ENCODE results near the gene SCN9A. TPM values are rescaled to one million over a fixed set of nuclear protein-coding genes. Genes with fewer than 3 reads are reported as not detected.

SCN9A gene
- total RNA-seq, 1 experiment from 2014 or later, result 0.07 TPM

DNA sequence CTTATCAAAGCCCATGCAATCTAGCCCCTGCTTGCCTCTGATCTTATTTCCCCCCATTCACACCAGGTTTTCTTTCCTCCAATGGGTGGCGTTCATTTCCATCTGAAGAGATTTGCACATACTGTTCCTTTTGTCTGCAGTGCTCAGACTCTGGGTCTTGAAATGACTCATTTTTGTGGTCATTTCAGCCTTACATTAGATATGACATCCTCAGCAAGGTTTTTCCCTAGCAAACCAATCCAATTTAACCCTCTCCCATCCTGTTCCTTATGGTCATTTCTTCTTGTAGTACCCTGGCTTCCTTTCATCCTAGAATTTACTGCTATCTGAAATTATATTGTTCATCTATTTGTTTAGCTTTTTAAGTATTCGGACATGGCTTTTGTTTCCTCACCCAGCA, 205.4 kb downstream of the SCN9A start:
- BruUV-seq (replicated peaks), result no TSS peak
- Histone ChIP-seq H3K27me3 (ENCODE audit: insufficient read depth, low read length) (0 out of 2 replicates have a peak, but pooled peaks cover 7% of the 10 kb centered on the region), H3K79me2 (ENCODE audit: insufficient read depth, low read length) (no peaks in the 10 kb centered on the region), H3K4me3 (replicated peaks in 1 of 2; ENCODE audit: low read depth in 1 of 2, low read length in 2 of 2) (no peak overlapping the region), H2AFZ (ENCODE audit: low read depth, low read length, poor library complexity, severe bottlenecking) (no peak overlapping the region), H3K4me1 (ENCODE audit: control insufficient read depth in 1 of 2, insufficient read depth in 2 of 2, low read length in 2 of 2) (no peaks in the 10 kb centered on the region), H3K27ac (ENCODE audit: low read depth, low read length) (no peak overlapping the region), H3K4me2 (ENCODE audit: low read length) (no peak overlapping the region), H3K36me3 (ENCODE audit: control insufficient read depth in 1 of 2, insufficient read depth in 2 of 2, low read length in 2 of 2) (no peaks in the 10 kb centered on the region), H4K20me1 (ENCODE audit: insufficient read depth) (no peaks in the 10 kb centered on the region), H3K9me3 (ENCODE audit: control insufficient read depth in 1 of 2, insufficient read depth in 1 of 2, low read depth in 1 of 2, low read length in 2 of 2) (no peaks in the 10 kb centered on the region), H3K9me2 (ENCODE audit: insufficient read depth) (no peaks in the 10 kb centered on the region), H3K9ac (ENCODE audit: low read length) (no peak overlapping the region)
- TF ChIP-seq POLR2AphosphoS5 (IDR thresholded peaks at IDR 0.05; ENCODE audit: low read depth, low read length), result no peak
- TF ChIP-seq ZFX (IDR thresholded peaks at IDR 0.05), result no peak
- no peak for TF ChIP-seq MAX (IDR thresholded peaks at IDR 0.05)
- TF ChIP-seq YY1 (IDR thresholded peaks at IDR 0.05; ENCODE audit: extremely low read depth, insufficient replicate concordance, low read depth, low read length), result no peak
- TF ChIP-seq ZNF274 (IDR thresholded peaks at IDR 0.05; ENCODE audit: low read depth, low read length), result no peak
- no peak for TF ChIP-seq EGR1 (IDR thresholded peaks at IDR 0.05; ENCODE audit: low read depth)
- TF ChIP-seq, protein P1, sequence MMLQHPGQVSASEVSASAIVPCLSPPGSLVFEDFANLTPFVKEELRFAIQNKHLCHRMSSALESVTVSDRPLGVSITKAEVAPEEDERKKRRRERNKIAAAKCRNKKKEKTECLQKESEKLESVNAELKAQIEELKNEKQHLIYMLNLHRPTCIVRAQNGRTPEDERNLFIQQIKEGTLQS (IDR thresholded peaks at IDR 0.05), result no peak
- TF ChIP-seq SRF (IDR thresholded peaks at IDR 0.05; ENCODE audit: low read depth), result no peak
- TF ChIP-seq CBX3 (IDR thresholded peaks at IDR 0.05; ENCODE audit: low read depth), result no peak
- no peak for TF ChIP-seq EZH2phosphoT487 (IDR thresholded peaks at IDR 0.05; ENCODE audit: borderline replicate concordance)
- ChIA-PET POLR2A (no interaction called here), RAD21 (ENCODE audit: low non-redundant PET in 1 of 2, low total read pairs in 2 of 2, uncharacterized antibody in 2 of 2, unreplicated experiment in 2 of 2) (no interaction called here), CTCF (interaction anchor here (0.6 kb wide), 1 partner anchor 43 kb away, joined by 3 read pairs; the partner anchor contains the start of gene SCN1A)
- DNase-seq (ENCODE audit: low read depth, low spot score), result no peak
- no peak for ATAC-seq
- intact Hi-C loops (cut with micrococcal nuclease), result no loop called here

- H3K36me3 ChIP-seq (ENCODE audit: control insufficient read depth in 1 of 2, insufficient read depth in 2 of 2, low read length in 2 of 2), result no peaks in the 10 kb centered on the region
- H3K4me2 ChIP-seq (ENCODE audit: low read length), result no peak overlapping the region
- ChIA-PET POLR2A (no interaction called here), CTCF (no interaction called here), RAD21 (ENCODE audit: low non-redundant PET in 1 of 2, low total read pairs in 2 of 2, uncharacterized antibody in 2 of 2, unreplicated experiment in 2 of 2) (no interaction called here)
- no peak for TF ChIP-seq SRF (IDR thresholded peaks at IDR 0.05; ENCODE audit: low read depth)
- no peak for TF ChIP-seq FOSL1 (IDR thresholded peaks at IDR 0.05; ENCODE audit: low read depth)
- no peak for TF ChIP-seq YY1 (IDR thresholded peaks at IDR 0.05; ENCODE audit: extremely low read depth, insufficient replicate concordance, low read depth, low read length)
- no peak for TF ChIP-seq JUND (IDR thresholded peaks at IDR 0.05)
- TF ChIP-seq SP1 (IDR thresholded peaks at IDR 0.05; ENCODE audit: low read depth), result no peak
- TF ChIP-seq CEBPB (IDR thresholded peaks at IDR 0.05; ENCODE audit: low read depth), result no peak
- TF ChIP-seq ELF1 (IDR thresholded peaks at IDR 0.05; ENCODE audit: borderline replicate concordance, low read depth), result no peak
- TF ChIP-seq, protein P2, sequence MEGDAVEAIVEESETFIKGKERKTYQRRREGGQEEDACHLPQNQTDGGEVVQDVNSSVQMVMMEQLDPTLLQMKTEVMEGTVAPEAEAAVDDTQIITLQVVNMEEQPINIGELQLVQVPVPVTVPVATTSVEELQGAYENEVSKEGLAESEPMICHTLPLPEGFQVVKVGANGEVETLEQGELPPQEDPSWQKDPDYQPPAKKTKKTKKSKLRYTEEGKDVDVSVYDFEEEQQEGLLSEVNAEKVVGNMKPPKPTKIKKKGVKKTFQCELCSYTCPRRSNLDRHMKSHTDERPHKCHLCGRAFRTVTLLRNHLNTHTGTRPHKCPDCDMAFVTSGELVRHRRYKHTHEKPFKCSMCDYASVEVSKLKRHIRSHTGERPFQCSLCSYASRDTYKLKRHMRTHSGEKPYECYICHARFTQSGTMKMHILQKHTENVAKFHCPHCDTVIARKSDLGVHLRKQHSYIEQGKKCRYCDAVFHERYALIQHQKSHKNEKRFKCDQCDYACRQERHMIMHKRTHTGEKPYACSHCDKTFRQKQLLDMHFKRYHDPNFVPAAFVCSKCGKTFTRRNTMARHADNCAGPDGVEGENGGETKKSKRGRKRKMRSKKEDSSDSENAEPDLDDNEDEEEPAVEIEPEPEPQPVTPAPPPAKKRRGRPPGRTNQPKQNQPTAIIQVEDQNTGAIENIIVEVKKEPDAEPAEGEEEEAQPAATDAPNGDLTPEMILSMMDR (IDR thresholded peaks at IDR 0.05 in 2 of 3, conservative IDR thresholded peaks at IDR 0.05 in 1 of 3; ENCODE audit: borderline replicate concordance in 1 of 3, insufficient read depth in 1 of 3, low read depth in 2 of 3, low read length in 2 of 3), result no peak
- TF ChIP-seq ZBTB33 (IDR thresholded peaks at IDR 0.05; ENCODE audit: extremely low read depth, insufficient replicate concordance, low read length), result no peak
- no peaks in the 10 kb centered on the region for H3K79me2 ChIP-seq (ENCODE audit: insufficient read depth, low read length)
- H3K9me2 ChIP-seq (ENCODE audit: insufficient read depth), result no peaks in the 10 kb centered on the region
- no peak overlapping the region for H3K27ac ChIP-seq (ENCODE audit: low read depth, low read length)
- ATAC-seq (no peak), DNase-seq (ENCODE audit: low read depth, low spot score) (no peak)
- no peaks in the 10 kb centered on the region for H4K20me1 ChIP-seq (ENCODE audit: insufficient read depth)
- 0 out of 2 replicates have a peak, but pooled peaks cover 13% of the 10 kb centered on the region for H3K27me3 ChIP-seq (ENCODE audit: insufficient read depth, low read length)
- no peak overlapping the region for H3K4me3 ChIP-seq (replicated peaks in 1 of 2; ENCODE audit: low read depth in 1 of 2, low read length in 2 of 2)
- H3K4me1 ChIP-seq (ENCODE audit: control insufficient read depth in 1 of 2, insufficient read depth in 2 of 2, low read length in 2 of 2), result no peaks in the 10 kb centered on the region
- BruUV-seq (replicated peaks), result no TSS peak
- no peak overlapping the region for H2AFZ ChIP-seq (ENCODE audit: low read depth, low read length, poor library complexity, severe bottlenecking)
- no peaks in the 10 kb centered on the region for H3K9me3 ChIP-seq (ENCODE audit: control insufficient read depth in 1 of 2, insufficient read depth in 1 of 2, low read depth in 1 of 2, low read length in 2 of 2)
- H3K9ac ChIP-seq (ENCODE audit: low read length), result no peak overlapping the region
- intact Hi-C loops (cut with micrococcal nuclease), result no loop called here
Measured at GRCh38 chr2:166167449-166167848, 208.3 kb downstream of the SCN9A start.
